Activated CD4-positive, alpha-beta T cell treated with anti-CD3 and anti-CD28 coated beads for 24 hours (primary cell): ENCODE data around the gene ZNF106.

Experiments
- DNase-seq, 2 donors: peaks; one replicate each; pipeline ENCODE4 v3.0.0-alpha.2; 2020; ENCODE audit warnings: low read depth in 2 of 2

ZNF106 gene

DNA sequence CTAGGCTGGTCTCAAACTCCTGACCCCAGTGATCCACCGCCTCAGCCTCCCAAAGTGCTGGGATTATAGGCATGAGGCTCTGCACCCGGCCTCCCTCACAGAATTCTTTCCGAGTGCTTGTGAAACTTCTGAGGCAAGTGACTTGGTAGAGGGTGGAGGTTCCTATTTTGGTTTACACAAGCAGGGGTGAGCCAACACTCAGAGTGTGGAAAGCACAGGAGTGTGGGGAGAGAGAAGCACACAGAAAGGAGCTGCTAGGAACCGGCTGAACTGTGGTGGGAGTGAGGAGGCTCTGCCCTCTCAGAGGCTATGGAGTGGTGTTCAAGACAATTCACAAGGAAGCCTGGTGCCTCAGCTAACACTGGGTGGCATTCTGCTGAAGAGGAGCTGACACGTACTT lies 123.9 kb downstream of the ZNF106 start:
- no peak for DNase-seq

DNA sequence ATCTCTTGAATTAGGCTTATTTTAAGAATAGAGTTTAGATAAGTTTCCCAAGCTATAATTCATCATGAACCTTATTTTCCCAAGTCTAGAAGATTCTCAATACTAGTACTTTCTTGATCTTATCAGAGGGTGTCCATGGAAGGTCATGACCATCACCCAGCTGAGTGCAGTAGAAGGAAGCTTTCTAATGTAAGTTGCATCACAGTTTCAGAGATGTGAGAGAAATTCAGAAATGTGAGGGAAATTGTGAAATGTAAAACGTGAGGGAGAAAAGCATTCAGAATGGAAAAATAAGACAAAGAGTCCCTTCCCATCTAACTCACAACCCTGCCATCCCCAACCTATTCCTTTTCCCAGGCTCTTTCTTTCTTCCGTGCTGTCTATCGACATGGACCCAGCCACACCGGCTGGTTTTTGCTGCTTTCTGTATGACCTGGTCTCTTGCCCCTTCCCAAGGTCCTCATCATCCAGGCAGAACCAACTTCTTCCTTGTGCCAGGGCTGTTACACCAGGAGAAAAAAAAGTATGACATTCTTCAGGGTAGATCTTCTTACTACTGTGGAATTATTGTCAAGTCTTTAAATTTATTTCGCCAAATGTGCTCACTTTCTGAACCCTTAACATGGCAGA lies 124.9 kb downstream of the ZNF106 start:
- DNase-seq = no peak

DNA sequence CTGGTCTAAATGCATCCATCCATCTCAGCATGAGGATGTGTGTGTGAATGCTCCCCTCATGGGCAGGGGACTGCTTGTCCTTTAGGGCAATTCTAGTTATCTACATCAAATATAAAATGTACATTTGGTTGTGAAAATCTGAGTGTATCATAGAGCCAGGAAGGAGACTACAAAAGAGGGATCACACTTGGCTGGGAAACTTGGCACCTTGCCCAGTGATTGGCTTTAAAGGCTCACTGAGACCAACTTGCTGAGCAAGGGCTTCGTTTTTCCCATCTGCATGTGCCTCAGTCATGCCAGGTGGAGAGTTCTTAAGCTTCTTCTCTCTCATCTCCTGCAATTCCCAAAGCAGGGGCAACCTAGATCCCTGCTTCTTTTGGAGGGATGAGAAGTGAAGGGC lies 126.4 kb downstream of the ZNF106 start:
- DNase-seq = no peak

DNA sequence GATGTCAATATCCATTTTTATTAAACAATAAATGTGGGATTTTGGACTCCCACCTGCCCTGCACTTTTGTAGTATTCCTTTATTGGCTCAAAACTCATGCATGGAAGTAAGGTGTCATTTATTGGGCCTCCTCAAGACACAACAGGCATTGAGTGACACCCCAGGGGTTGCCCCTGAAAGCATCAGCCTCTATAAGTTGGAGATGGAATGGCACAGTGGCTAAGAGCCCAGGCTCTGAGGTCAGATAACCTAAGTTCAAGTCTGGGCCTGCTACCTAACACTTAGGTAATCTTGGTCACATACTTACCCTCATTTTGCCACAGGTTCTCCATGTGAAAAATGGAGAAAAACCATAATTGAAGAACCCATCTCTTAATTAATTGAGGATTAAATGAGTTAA lies 127.0 kb downstream of the ZNF106 start:
- DNase-seq = no peak

DNA sequence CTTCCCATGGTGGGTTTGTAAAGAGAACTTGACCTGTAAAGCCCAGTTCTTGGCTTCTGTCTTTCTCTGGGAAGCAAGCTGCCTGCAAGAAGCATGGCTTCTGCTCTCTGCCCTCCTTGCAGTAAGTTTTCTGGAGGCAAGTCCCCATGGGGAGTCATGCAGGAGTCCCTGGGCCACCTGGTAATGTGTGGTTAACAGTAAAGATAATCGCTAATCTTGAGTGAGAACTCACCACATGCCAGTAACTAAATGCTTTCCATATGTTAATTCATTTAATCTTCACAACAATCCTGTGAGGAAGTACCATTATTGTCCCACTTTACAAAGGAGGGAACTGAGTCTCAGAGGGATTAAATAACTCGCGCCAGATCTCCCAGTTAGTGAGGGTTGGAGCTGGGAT lies 127.5 kb downstream of the ZNF106 start:
- no peak for DNase-seq
